GM12874 (cell line): ENCODE data around the gene RAB20.

ENCODE experiments used
- TF ChIP-seq, protein P1 (sequence below): IDR thresholded peaks from 2 replicates; pipeline ENCODE4 v1.5.1; 2011; ENCODE audit warnings: low read depth, mild to moderate bottlenecking, control low read depth, low read length, moderate library complexity; ENCODE audit not compliant: insufficient read depth

Gene RAB20

DNA sequence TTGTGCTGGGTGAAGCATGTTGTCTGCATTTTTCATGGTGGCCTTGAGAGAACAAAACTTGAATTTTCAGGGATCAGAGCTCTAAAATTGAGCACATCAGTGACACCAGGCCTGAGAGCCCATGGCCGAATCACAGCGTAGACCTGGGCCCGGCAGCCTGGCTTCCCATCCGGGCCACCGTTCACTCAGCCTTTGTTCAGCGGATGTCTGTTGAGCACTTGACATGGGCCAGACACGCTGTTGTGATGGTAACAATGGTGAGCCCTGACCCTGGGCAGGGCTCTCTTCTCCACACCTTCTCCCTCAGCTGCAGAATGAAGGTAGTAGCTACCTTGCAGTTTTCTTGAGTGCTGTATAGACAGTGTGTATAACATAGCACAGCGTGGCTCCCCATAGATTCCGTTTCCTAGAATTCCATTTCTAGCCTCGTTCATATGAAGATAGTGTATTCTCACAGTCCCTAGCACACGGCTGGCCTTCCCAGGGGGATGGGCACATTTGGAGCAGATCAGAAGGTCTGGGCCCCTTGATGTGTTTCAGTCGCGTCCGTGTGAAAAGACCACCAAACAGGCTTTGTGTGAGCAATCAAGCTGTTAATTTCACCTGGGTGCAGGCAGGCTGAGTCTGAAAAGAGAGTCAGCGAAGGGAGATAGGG is 75.3 kb downstream of the RAB20 start:
- TF ChIP-seq, protein P1, sequence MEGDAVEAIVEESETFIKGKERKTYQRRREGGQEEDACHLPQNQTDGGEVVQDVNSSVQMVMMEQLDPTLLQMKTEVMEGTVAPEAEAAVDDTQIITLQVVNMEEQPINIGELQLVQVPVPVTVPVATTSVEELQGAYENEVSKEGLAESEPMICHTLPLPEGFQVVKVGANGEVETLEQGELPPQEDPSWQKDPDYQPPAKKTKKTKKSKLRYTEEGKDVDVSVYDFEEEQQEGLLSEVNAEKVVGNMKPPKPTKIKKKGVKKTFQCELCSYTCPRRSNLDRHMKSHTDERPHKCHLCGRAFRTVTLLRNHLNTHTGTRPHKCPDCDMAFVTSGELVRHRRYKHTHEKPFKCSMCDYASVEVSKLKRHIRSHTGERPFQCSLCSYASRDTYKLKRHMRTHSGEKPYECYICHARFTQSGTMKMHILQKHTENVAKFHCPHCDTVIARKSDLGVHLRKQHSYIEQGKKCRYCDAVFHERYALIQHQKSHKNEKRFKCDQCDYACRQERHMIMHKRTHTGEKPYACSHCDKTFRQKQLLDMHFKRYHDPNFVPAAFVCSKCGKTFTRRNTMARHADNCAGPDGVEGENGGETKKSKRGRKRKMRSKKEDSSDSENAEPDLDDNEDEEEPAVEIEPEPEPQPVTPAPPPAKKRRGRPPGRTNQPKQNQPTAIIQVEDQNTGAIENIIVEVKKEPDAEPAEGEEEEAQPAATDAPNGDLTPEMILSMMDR = no peak

DNA sequence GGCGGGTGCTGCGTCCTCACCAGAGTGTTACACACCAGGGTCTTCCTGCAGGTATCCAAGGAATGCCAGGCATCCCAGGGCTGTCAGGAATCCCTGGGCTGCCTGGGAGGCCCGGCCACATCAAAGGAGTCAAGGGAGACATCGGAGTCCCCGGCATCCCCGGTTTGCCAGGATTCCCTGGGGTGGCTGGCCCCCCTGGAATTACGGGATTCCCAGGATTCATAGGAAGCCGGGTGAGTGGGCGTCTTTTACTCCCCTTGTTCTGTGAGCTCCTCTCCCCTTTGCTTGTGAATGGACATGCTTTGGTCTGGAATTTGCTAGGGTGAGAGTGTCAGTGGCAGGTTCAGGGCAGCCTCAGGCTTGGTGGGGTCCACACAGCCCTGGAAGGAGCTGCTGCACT is 75.9 kb downstream of the RAB20 start:
- TF ChIP-seq, protein P1 = no peak

DNA sequence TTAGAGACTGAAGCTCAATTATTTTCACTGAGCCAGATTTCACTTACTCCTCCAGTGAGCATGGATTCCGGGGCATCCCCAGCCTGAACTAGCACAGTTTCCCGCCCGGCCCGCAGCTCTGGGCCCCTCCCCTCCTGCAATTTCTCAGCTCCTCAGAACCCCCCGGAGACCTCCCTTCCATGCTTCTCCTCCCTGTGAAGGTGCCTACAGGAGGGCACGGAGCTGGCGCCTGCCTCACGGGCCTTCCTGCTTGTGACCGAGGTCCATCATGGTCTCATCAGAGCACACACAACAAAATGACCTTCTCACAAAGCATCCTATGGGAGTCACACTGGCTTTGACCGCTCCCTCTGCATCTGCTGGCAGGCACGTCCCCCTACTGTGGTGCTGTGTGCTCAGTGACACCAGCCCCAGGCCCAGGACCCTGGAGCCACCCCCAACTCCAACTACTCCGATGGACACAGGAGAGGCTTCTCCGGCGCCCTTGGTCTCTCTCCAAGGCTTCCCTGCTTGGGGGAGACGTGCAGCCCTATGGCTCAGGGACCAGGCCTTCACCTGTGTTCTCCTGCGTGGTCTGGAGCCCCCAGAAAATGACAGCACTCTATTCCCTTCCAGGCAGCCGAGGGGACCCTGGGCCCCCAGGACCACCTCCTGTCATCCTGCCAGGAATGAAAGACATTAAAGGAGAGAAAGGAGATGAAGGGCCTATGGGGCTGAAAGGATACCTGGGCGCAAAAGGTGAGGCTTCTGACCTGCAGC is 77.1 kb downstream of the RAB20 start:
- TF ChIP-seq, protein P1 = no peak

DNA sequence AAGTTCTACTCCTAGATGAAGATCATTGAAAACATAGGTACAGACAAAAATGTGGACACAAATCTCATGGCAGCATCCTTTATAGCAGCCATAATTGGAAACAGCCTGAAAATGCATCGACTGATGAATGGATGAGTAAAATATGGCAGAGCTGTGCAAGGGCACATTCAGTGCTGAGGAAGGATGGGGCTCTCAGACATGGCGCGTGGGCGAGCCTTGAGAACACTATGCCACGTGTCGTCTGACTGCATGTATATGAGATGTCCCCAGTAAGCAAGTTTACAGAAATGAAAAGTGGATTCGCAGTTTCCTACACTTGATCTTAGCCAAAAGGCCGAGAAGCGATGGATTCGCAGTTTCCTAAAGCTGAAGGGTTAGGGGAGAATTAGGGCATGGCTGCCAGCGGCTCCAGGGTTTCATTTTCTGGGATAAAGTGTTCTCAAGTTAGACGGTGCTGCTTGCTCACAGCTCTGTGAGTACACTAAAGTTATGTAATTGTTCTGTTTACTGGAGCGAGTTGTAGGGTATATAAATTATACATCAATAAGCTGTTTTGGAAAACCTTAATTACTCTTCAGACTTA is 78.0 kb downstream of the RAB20 start:
- TF ChIP-seq, protein P1 = no peak

DNA sequence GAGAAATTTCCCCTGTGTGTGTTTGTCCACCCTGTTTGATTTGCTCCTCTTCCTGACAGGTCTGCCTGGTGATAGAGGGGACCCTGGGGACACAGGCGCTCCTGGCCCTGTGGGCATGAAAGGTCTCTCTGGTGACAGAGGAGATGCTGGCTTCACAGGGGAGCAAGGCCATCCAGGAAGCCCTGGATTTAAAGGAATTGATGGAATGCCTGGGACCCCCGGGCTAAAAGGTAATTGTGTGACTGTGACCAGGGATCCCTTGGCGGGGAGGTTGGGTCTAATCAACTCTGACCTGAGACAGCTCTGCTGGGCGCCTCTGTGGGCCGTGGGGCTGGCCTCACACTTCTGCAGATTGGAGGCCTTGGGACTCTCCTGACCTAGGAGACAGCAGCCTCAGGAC is 81.4 kb downstream of the RAB20 start:
- TF ChIP-seq, protein P1 = no peak

DNA sequence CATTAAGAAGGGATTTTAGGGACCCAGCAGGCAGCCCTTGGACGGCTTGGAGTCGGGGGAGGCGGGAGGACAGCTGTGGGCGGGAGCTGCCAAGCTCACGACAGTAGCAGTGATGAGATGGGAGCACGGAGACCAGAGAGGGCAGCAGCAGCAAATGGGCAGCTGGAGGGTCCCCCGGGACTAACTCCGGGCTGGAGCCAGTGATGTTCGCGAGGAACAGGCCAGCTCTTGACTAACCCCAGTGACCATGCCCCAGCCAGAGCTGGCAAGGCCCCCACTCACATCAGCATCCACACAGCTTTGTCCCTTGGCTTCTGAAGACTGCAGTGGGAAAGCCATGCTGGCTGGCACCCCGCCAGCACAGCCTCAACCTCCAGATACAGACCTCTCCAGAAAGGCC is 81.9 kb downstream of the RAB20 start:
- TF ChIP-seq, protein P1 = no peak

DNA sequence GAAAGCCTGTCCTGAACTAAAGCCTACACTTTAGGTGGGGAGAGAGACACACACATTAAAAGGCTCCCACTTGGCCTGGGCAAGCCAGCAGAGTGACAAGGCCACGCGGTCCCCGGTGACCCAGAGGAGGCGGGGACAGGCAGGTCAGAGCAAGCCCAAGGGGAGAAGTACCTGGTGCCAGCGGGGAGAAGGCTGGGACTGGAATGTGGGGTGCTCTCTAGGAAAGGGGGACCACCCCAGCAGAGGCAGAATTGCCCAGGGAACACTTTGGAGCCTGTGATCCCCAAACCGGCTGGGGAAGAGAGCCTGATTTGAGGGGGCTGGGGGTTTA is 82.3 kb downstream of the RAB20 start:
- TF ChIP-seq, protein P1 = no peak
